Suprapubic skin (tissue), 4 donors: Measurements from ENCODE around the gene IP6K2. TPM values are rescaled to one million over a fixed set of nuclear protein-coding genes. Genes with fewer than 3 reads are reported as not detected.

Experiments
- DNase-seq, 2 donors: peaks; one replicate each; pipeline ENCODE4 v3.0.0-alpha.2; 2019; ENCODE audit warnings: low spot score in 2 of 2
- H3K27ac ChIP-seq: fragments of 200-600 bp; sonication (generic); one replicate; pipeline ENCODE4 v1.5.1; 2019
- H3K27me3 ChIP-seq: fragments of 200-600 bp; sonication (generic); one replicate; pipeline ENCODE4 v1.5.1; 2019
- H3K36me3 ChIP-seq: fragments of 200-600 bp; sonication (generic); one replicate; pipeline ENCODE4 v1.5.1; 2019
- H3K4me1 ChIP-seq: fragments of 200-600 bp; sonication (generic); one replicate; pipeline ENCODE4 v1.5.1; 2019
- H3K4me3 ChIP-seq: fragments of 200-600 bp; sonication (generic); one replicate; pipeline ENCODE4 v1.5.1; 2019; ENCODE audit warnings: mild to moderate bottlenecking
- H3K9me3 ChIP-seq: fragments of 200-600 bp; sonication (generic); one replicate; pipeline ENCODE4 v1.5.1; 2019
- CTCF ChIP-seq, 2 donors: fragments of 200-600 bp in 1 of 2; fragments of 450-650 bp in 1 of 2; sonication (generic) in 1 of 2; IDR thresholded peaks; one replicate each; pipeline ENCODE4 v1.5.1; 2016 to 2019; ENCODE audit warnings: antibody characterized with exemption in 2 of 2, mild to moderate bottlenecking in 1 of 2, moderate library complexity in 1 of 2
- EP300 ChIP-seq: sonication (generic); formaldehyde crosslinking; IDR thresholded peaks from one replicate; pipeline ENCODE4 v1.6.1; 2017; ENCODE audit warnings: antibody characterized with exemption
- POLR2A ChIP-seq, 2 donors: fragments of 450-650 bp; IDR thresholded peaks; one replicate each; pipeline ENCODE4 v1.6.1; 2017; ENCODE audit warnings: antibody characterized with exemption in 2 of 2, mild to moderate bottlenecking in 2 of 2, moderate library complexity in 2 of 2
- POLR2AphosphoS5 ChIP-seq, 3 donors: sonication (generic); formaldehyde crosslinking; IDR thresholded peaks; one replicate each; pipeline ENCODE4 v1.6.1; 2017; ENCODE audit warnings: antibody characterized with exemption in 3 of 3
- WGBS: methylation state at CpG from one replicate; pipeline ENCODE4 v1.1.5; 2018; 5-methylcytosine and 5-hydroxymethylcytosine counted together
- total RNA-seq, 4 donors: library from RNA; depleted of rRNA; stranded (reverse); fragments of >200 nt; gene quantifications; one replicate each; pipeline ENCODE4 v1.1.0, GENCODE V29; 2016

IP6K2 gene
- total RNA-seq, 4 donors from 2014 or later = 169 to 269 (median 246) TPM

GRCh38 chr3:48660800-48661400 lies 56.1 kb downstream of the IP6K2 start:
- Histone ChIP-seq H3K4me1 (peaks cover 46% of the 10 kb centered on the region), H3K4me3 (peak overlapping the region; percentile 57)

DNA sequence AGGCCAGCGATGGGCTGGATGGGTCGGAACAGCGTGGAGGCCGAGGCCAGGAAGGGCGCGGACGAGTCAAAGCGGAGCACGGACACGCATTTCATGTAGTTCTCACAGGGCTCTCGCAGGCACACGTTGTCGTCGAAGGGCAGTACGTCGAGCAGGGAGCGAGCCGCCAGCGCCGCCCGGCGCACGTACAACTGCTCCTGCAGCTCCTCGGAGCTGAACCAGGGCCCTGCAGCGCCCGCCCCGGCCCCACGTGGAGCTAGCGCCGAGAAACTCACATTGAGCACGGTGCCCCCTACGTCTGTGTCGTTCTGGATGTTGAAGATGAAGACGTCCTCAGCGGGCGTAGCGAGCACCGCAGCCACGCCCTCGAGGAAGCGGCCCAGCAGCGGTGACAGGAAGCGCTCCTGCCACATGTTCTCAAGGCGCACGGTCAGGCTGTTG lies 60.2 kb downstream of the IP6K2 start:
- Histone ChIP-seq H3K4me3 (peak overlapping the region; percentile 60), H3K4me1 (peaks cover 28% of the 10 kb centered on the region), H3K9me3 (no peaks in the 10 kb centered on the region), H3K36me3 (no peaks in the 10 kb centered on the region), H3K27ac (no peak overlapping the region), H3K27me3 (peaks cover 30% of the 10 kb centered on the region)
- DNase-seq = no peak
- no peak for TF ChIP-seq POLR2AphosphoS5 (IDR thresholded peaks at IDR 0.05)
- TF ChIP-seq EP300 = no peak
- TF ChIP-seq POLR2A (IDR thresholded peaks at IDR 0.05) = no peak
- no peak for TF ChIP-seq CTCF (IDR thresholded peaks at IDR 0.05)
- WGBS = 40% methylated on average over 10 of the region's 45 CpGs

More at GRCh38 chr3:48660800-48661400, 56.1 kb downstream of the IP6K2 start:
- Histone ChIP-seq H3K27ac (no peak overlapping the region), H3K27me3 (peaks cover 49% of the 10 kb centered on the region), H3K36me3 (no peaks in the 10 kb centered on the region), H3K9me3 (no peaks in the 10 kb centered on the region)
- WGBS = 75% methylated on average over 42 of the region's 61 CpGs
- TF ChIP-seq CTCF (IDR thresholded peaks at IDR 0.05) (no peak), POLR2A (IDR thresholded peaks at IDR 0.05) (no peak), EP300 (no peak), POLR2AphosphoS5 (IDR thresholded peaks at IDR 0.05) (no peak)
- DNase-seq = no peak

DNA sequence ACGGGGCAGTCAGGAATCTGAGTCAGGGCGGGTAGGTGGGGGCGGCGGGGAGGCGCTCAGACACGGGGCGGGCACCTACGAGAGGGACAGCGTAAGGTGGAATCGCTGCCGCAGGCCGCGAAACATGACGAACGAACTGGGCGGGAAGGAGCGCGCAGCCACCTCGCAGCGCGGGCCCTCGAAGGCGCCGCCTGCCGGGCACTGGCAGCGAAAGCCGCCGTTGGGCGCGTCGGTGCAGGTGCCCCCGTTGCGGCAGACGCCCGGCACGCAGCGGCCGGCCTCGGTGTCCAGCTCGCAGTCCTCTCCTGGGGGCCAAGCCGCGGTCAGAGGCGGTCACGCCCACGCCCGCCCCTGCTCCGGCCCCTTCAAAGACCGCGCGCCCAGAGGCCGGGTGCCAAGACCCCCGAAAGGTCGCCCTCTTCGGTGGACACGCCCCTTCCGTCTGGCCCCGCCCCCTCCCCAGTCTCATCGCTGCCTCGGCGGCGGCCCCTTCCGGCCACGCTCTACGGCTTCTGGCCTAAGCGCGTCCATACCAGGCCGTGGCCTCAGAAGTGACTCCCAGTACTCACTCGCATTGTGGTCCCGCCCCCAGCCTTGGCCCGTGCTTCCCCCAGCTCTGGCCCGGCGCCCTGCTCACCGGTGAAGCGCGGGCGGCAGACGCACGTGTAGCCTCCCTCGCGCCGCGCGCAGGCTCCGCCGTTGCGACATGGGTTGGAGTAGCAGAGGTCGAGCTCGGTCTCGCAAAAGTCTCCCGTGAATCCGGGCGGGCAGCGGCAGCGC lies 60.8 kb downstream of the IP6K2 start:
- Histone ChIP-seq H3K4me3 (peak overlapping the region; percentile 60), H3K27me3 (peaks cover 29% of the 10 kb centered on the region), H3K9me3 (no peaks in the 10 kb centered on the region), H3K27ac (no peak overlapping the region), H3K4me1 (peaks cover 22% of the 10 kb centered on the region), H3K36me3 (no peaks in the 10 kb centered on the region)
- TF ChIP-seq EP300 = no peak
- TF ChIP-seq CTCF (IDR thresholded peaks at IDR 0.05) = peak; percentile 46 to 90
- DNase-seq = peak in 1 of 2 donors; percentile 83
- WGBS = 4% methylated on average over 16 of the region's 94 CpGs

DNA sequence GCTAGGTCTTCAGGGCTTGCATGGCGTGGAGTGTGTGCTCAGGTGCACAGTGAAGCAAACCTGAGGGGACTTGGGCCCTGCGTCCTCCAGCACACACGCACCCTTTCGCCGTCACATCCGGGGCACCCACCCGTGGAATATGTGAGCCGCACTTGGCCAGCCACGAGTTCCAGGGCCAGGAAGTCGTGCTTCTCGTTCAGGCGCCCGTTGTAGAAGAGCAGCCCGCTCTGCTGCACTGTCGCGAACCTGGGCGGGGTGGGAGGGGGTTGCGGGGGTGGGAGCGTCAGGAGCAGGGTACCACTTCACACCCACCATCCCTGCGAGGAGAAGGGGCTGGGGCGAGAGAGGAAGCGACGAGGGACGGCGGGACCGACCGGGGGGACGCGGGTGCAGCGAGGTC lies 61.4 kb downstream of the IP6K2 start:
- 0% methylated on average over 4 of the region's 30 CpGs for WGBS
- no peak for TF ChIP-seq EP300
- no peak for TF ChIP-seq CTCF (IDR thresholded peaks at IDR 0.05)
- no peak for TF ChIP-seq POLR2A (IDR thresholded peaks at IDR 0.05)
- Histone ChIP-seq H3K36me3 (no peaks in the 10 kb centered on the region), H3K4me1 (peaks cover 19% of the 10 kb centered on the region), H3K4me3 (peak overlapping the region; percentile 60), H3K27ac (no peak overlapping the region), H3K27me3 (peaks cover 23% of the 10 kb centered on the region), H3K9me3 (no peaks in the 10 kb centered on the region)
- no peak for DNase-seq

DNA sequence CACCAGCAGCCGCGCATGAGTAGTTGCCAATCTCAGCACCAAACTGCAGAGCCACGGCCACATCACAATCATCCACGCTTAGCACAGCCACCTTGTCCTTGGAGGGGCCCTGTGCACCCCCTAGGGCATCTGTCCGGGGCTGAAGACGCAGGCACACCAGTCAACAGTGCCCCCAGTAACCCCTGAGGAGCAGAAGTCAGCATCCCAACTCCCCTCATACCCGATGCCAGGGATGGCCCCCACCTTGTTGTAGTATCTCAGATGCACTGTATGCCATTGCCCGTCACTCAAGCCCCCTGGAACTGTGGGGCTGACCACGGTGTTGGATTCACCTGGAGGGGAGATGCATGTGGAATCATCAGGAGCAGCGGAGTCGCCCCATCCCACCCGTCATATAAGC lies 62.0 kb downstream of the IP6K2 start:
- Histone ChIP-seq H3K36me3 (no peaks in the 10 kb centered on the region), H3K27ac (no peak overlapping the region), H3K27me3 (peaks cover 19% of the 10 kb centered on the region), H3K4me3 (peak overlapping the region; percentile 60), H3K4me1 (peaks cover 19% of the 10 kb centered on the region), H3K9me3 (no peaks in the 10 kb centered on the region)
- no peak for TF ChIP-seq POLR2A (IDR thresholded peaks at IDR 0.05)
- TF ChIP-seq EP300 = no peak
- no peak for TF ChIP-seq POLR2AphosphoS5 (IDR thresholded peaks at IDR 0.05)
- no peak for TF ChIP-seq CTCF (IDR thresholded peaks at IDR 0.05)
- no peak for DNase-seq
- WGBS = 97% methylated on average over 7 of the region's 12 CpGs
